Tibial nerve (tissue), 4 donors: ENCODE results near the gene ANO1.

Experiments
- CTCF ChIP-seq, 5 experiments: fragments of 200-600 bp in 3 of 5; fragments of 450-650 bp in 2 of 5; sonication (generic) in 3 of 5; IDR thresholded peaks; one replicate each; pipeline ENCODE4 v1.5.1; 2016 to 2019; ENCODE audit warnings: antibody characterized with exemption in 5 of 5, mild to moderate bottlenecking in 3 of 5, moderate library complexity in 2 of 5
- EP300 ChIP-seq, 2 donors: sonication (generic); formaldehyde crosslinking; IDR thresholded peaks; one replicate each; pipeline ENCODE4 v1.6.1; 2017; ENCODE audit warnings: antibody characterized with exemption in 2 of 2, mild to moderate bottlenecking in 1 of 2

- no peak for TF ChIP-seq CTCF (IDR thresholded peaks at IDR 0.05)
- TF ChIP-seq EP300 (IDR thresholded peaks at IDR 0.05) = no peak
These were observed 48.8 kb upstream of the ANO1 start for GRCh38 chr11:70029115-70029860.
